Gastroesophageal sphincter (tissue), 4 donors: ENCODE results near the gene SORD. TPM values are rescaled to one million over a fixed set of nuclear protein-coding genes. Genes with fewer than 3 reads are reported as not detected.

Source experiments
- ATAC-seq: fragments of 150-250 bp; one replicate; pipeline ENCODE4 v1.9.1; 2016; ENCODE audit warnings: mild to moderate bottlenecking, moderate library complexity
- H3K27ac ChIP-seq, 4 donors: fragments of 200-600 bp; sonication (generic) in 3 of 4; 1 replicate in 3 of 4; 2 replicates in 1 of 4; pipeline ENCODE4 v1.5.1; 2016 to 2019
- H3K27me3 ChIP-seq: fragments of 200-600 bp; sonication (generic); one replicate; pipeline ENCODE4 v1.5.1; 2019
- H3K36me3 ChIP-seq, 2 donors: fragments of 200-600 bp; sonication (generic); one replicate each; pipeline ENCODE4 v1.5.1; 2019; ENCODE audit warnings: control low read depth in 1 of 2
- H3K4me1 ChIP-seq, 3 donors: fragments of 200-600 bp; sonication (generic); 1 replicate in 2 of 3; 2 replicates in 1 of 3; pipeline ENCODE4 v1.5.1; 2016 to 2019; ENCODE audit warnings: control low read depth in 2 of 3
- H3K4me3 ChIP-seq, 2 donors: fragments of 200-600 bp; sonication (generic); one replicate each; pipeline ENCODE4 v1.5.1; 2019; ENCODE audit warnings: mild to moderate bottlenecking in 1 of 2, moderate library complexity in 1 of 2
- H3K9me3 ChIP-seq, 3 donors: fragments of 200-600 bp; sonication (generic); one replicate each; pipeline ENCODE4 v1.5.1; 2017 to 2019; ENCODE audit warnings: control low read depth in 2 of 3
- EP300 ChIP-seq: sonication (generic); formaldehyde crosslinking; IDR thresholded peaks from one replicate; pipeline ENCODE4 v1.6.1; 2017; ENCODE audit warnings: antibody characterized with exemption, mild to moderate bottlenecking
- POLR2A ChIP-seq, 2 donors: fragments of 450-650 bp; IDR thresholded peaks; one replicate each; pipeline ENCODE4 v1.6.1; 2017; ENCODE audit warnings: antibody characterized with exemption in 2 of 2, mild to moderate bottlenecking in 2 of 2, moderate library complexity in 1 of 2
- POLR2AphosphoS5 ChIP-seq: sonication (generic); formaldehyde crosslinking; IDR thresholded peaks from one replicate; pipeline ENCODE4 v1.6.1; 2017; ENCODE audit warnings: antibody characterized with exemption
- WGBS, 2 donors: methylation state at CpG; one replicate each; pipeline ENCODE4 v1.1.5; 2018; ENCODE audit warnings: low coverage in 1 of 2; 5-methylcytosine and 5-hydroxymethylcytosine counted together
- total RNA-seq, 4 donors: library from RNA; depleted of rRNA; stranded (reverse); fragments of >200 nt; gene quantifications; one replicate each; pipeline ENCODE4 v1.1.0, GENCODE V29; 2016
- TF ChIP-seq, protein P1 (sequence below), 4 experiments: fragments of 200-600 bp in 2 of 4; fragments of 450-650 bp in 2 of 4; sonication (generic) in 1 of 4; IDR thresholded peaks; one replicate each; pipeline ENCODE4 v1.5.1; 2017 to 2019; ENCODE audit warnings: antibody characterized with exemption in 4 of 4, mild to moderate bottlenecking in 2 of 4, moderate library complexity in 2 of 4

The SORD gene
- total RNA-seq, 4 donors from 2014 or later: 2.6 to 9.4 (median 7.9) TPM

DNA sequence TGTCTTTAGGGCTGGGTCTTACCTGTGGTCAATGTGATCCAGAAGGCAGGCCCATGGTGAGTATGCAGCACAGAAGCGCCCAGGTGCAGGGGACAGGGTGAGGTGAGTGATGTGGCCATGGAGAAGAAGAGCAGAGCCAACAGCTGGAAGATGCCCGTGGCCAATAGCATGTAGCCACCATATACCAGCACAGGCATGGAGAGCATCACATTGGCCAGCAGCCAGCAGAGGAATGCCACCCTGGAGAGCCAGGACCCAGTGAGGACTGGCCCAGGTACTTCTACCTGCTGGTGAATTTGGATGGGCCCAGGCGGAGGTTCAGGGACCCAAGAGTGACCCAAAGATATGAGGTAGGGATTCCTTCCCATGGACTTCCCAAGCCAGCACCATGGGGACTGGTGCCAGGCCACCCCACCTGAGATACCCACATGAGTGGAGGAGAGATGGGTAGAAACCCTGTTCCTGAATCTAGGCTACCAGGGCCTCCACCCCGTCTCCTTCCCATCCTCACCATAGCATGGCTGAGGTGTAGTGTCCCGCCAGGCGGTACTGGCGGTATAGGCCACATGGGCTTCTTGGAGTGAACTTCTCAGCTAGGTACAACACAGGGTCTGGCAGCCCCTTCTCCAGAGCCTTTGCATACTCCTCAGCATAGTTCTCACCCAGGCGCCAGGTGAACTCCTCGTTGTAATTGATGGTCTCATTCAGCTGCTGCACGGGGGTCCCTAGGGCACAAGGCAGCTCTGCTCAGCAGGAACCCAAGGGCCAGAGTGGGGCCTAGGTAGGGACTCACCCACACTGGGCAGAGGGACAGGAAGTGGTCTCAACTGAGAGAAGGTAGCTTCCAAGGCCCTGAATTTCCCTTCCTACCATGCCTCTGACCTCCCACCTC lies 97.3 kb downstream of the SORD start:
- 89 to 96% methylated on average over 3 to 4 of the region's 10 CpGs for WGBS, 2 donors
- Histone ChIP-seq H3K4me3 (no peak overlapping the region), H3K36me3 (no peaks in the 10 kb centered on the region), H3K27ac (no peak overlapping the region), H3K27me3 (peaks cover 97% of the 10 kb centered on the region), H3K9me3 (no peaks in the 10 kb centered on the region), H3K4me1 (peaks cover 0 to 21% (median 12%) of the 10 kb centered on the region in 3 donors)
- TF ChIP-seq POLR2AphosphoS5 (no peak), POLR2A (IDR thresholded peaks at IDR 0.05) (no peak), EP300 (no peak)
- TF ChIP-seq, protein P1, sequence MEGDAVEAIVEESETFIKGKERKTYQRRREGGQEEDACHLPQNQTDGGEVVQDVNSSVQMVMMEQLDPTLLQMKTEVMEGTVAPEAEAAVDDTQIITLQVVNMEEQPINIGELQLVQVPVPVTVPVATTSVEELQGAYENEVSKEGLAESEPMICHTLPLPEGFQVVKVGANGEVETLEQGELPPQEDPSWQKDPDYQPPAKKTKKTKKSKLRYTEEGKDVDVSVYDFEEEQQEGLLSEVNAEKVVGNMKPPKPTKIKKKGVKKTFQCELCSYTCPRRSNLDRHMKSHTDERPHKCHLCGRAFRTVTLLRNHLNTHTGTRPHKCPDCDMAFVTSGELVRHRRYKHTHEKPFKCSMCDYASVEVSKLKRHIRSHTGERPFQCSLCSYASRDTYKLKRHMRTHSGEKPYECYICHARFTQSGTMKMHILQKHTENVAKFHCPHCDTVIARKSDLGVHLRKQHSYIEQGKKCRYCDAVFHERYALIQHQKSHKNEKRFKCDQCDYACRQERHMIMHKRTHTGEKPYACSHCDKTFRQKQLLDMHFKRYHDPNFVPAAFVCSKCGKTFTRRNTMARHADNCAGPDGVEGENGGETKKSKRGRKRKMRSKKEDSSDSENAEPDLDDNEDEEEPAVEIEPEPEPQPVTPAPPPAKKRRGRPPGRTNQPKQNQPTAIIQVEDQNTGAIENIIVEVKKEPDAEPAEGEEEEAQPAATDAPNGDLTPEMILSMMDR (IDR thresholded peaks at IDR 0.05): no peak
- no peak for ATAC-seq

DNA sequence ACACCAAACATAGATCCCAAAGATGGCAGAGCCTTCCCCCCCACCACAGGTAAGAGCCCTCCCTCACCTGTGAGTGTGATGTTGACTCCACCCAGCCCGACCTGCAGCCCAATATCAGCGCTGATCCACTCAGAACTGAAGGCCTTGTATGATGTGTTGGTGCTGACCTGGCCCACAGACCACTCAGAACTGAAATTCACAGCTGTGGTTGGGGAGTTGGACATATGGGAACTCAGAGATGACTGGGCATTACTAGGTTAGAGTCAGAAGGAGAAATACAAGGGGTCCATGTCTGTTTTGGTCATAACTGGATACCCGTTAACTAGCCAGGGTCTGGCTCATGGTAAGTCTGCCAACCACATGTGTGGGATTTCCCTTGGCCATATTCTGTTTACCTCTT lies 98.0 kb downstream of the SORD start:
- ATAC-seq: no peak
- Histone ChIP-seq H3K27ac (no peak overlapping the region), H3K4me1 (peaks cover 0 to 21% (median 12%) of the 10 kb centered on the region in 3 donors), H3K36me3 (no peaks in the 10 kb centered on the region), H3K9me3 (no peaks in the 10 kb centered on the region), H3K4me3 (no peak overlapping the region), H3K27me3 (peaks cover 97% of the 10 kb centered on the region)
- WGBS, 2 donors: 67 to 100% methylated on average over 1 of the region's 3 CpGs
- TF ChIP-seq POLR2AphosphoS5: no peak
- TF ChIP-seq POLR2A (IDR thresholded peaks at IDR 0.05): no peak
- TF ChIP-seq, protein P1 (IDR thresholded peaks at IDR 0.05): no peak
- no peak for TF ChIP-seq EP300

DNA sequence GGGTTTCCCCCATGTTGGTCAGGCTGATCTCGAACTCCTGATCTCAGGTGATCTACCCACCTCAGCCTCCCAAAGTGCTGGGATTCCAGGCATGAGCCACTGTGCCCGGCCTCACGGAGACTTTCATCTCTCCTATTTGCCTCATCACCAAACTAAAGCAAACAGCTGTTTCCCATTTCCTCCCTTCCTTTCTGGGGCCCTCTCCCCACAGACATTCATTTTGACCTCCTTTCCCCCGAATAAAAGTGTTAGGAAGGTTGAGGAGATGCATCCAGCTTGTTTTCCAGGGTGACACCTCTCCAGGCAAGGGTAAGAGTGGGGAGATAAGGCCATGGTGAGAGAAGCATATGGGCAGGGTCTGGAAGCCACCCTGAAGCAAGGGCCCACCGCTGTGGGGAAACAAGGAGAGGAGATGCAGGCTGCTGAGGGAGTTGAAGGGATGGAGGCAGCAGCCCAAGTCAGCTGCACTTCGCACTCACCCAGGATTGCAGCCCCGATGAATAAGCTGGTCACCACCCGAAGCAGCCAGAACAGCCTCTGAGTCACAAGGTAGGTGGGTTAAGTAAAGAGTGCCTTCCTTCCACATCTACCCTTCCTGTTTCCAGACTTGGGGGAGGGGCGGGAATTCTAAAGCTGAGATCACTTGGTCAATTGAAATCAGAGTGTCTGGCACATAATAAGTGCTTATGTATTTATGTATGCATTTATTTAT lies 98.9 kb downstream of the SORD start:
- no peak overlapping the region for H3K27ac ChIP-seq
- 45 to 65% methylated on average over 5 to 8 of the region's 9 CpGs for WGBS, 2 donors
- no peaks in the 10 kb centered on the region for H3K36me3 ChIP-seq
- ATAC-seq: no peak
- TF ChIP-seq POLR2A (IDR thresholded peaks at IDR 0.05) (no peak), EP300 (no peak), POLR2AphosphoS5 (no peak)
- TF ChIP-seq, protein P1 (IDR thresholded peaks at IDR 0.05): no peak
- peaks cover 0 to 13% (median 7%) of the 10 kb centered on the region in 3 donors for H3K4me1 ChIP-seq
- H3K4me3 ChIP-seq: no peak overlapping the region
- H3K27me3 ChIP-seq: peaks cover 97% of the 10 kb centered on the region
- no peaks in the 10 kb centered on the region for H3K9me3 ChIP-seq

DNA sequence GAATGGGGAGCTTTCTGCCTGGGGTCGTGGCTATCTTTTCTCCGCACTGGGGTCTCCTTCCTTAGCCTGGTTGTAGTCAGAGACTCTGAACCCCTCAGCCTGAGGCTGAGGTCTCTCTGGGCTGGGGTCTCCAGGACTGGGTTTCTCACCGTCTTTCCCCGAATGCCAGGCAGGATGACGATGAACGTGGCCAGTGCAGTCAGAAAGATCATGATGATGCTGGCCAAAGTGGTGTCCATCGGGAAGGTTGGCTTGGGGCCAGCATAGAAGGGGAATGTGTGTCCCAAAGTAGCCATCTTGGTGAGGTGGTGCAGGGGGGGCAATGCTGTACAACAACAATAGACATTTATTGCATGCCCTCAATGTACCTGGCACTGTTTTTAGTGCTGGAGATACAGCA lies 99.7 kb downstream of the SORD start:
- 100% methylated on average over 1 of the region's 7 CpGs; no CpG with 5 or more reads in 1 of the 2 donors for WGBS, 2 donors
- Histone ChIP-seq H3K4me3 (no peak overlapping the region), H3K36me3 (no peaks in the 10 kb centered on the region), H3K9me3 (no peaks in the 10 kb centered on the region), H3K27ac (no peak overlapping the region), H3K27me3 (peaks cover 96% of the 10 kb centered on the region), H3K4me1 (peaks cover 0 to 5% (median 2%) of the 10 kb centered on the region in 3 donors)
- ATAC-seq: no peak
- TF ChIP-seq, protein P1 (IDR thresholded peaks at IDR 0.05): no peak
- TF ChIP-seq POLR2AphosphoS5 (no peak), POLR2A (IDR thresholded peaks at IDR 0.05) (no peak), EP300 (no peak)
